Endodermal cell (in vitro differentiated cells): ENCODE results near the gene LPP. TPM values are rescaled to one million over a fixed set of nuclear protein-coding genes. Genes with fewer than 3 reads are reported as not detected.

Experiments
- DNase-seq: peaks from one replicate; pipeline ENCODE4 v3.0.0-alpha.2; 2017
- H3K27ac ChIP-seq: 2 replicates; pipeline ENCODE4 v1.5.1; 2013; ENCODE audit warnings: mild to moderate bottlenecking, low read depth, low read length, moderate library complexity
- H3K27me3 ChIP-seq: 2 replicates; pipeline ENCODE4 v1.6.1; 2013; ENCODE audit warnings: mild to moderate bottlenecking, low read length, moderate library complexity; ENCODE audit not compliant: insufficient read depth, control insufficient read depth, poor library complexity, severe bottlenecking
- H3K36me3 ChIP-seq: 2 replicates; pipeline ENCODE4 v1.7.0; 2013; ENCODE audit warnings: mild to moderate bottlenecking, low read length, moderate library complexity; ENCODE audit not compliant: control insufficient read depth, insufficient read depth
- H3K4me1 ChIP-seq: one replicate; pipeline ENCODE4 v1.7.0; 2013; ENCODE audit warnings: low read length; ENCODE audit not compliant: control insufficient read depth, insufficient read depth
- H3K4me3 ChIP-seq: 2 replicates; pipeline ENCODE4 v1.5.1; 2013; ENCODE audit warnings: mild to moderate bottlenecking, low read length, moderate library complexity
- H3K9ac ChIP-seq: 2 replicates; pipeline ENCODE4 v1.6.1; 2013; ENCODE audit warnings: mild to moderate bottlenecking, low read length, moderate library complexity; ENCODE audit not compliant: poor library complexity, severe bottlenecking; ENCODE audit errors: extremely low read depth
- H3K9me3 ChIP-seq: 2 replicates; pipeline ENCODE4 v1.6.1; 2013; ENCODE audit warnings: mild to moderate bottlenecking, low read length, moderate library complexity; ENCODE audit not compliant: control insufficient read depth
- H3K27ac Mint-ChIP-seq: 2 replicates; pipeline ENCODE4 v1.8.0; 2020; ENCODE audit warnings: mixed read lengths
- H3K27me3 Mint-ChIP-seq: 2 replicates; pipeline ENCODE4 v1.8.0; 2021; ENCODE audit warnings: mild to moderate bottlenecking, mixed read lengths; ENCODE audit not compliant: insufficient read depth
- H3K36me3 Mint-ChIP-seq: 2 replicates; pipeline ENCODE4 v1.8.0; 2020; ENCODE audit warnings: low read depth, mixed read lengths
- H3K4me1 Mint-ChIP-seq: 2 replicates; pipeline ENCODE4 v1.8.0; 2020; ENCODE audit warnings: mixed read lengths
- H3K4me3 Mint-ChIP-seq: 2 replicates; pipeline ENCODE4 v1.8.0; 2020; ENCODE audit warnings: mild to moderate bottlenecking, moderate library complexity, mixed read lengths
- H3K9me3 Mint-ChIP-seq: 2 replicates; pipeline ENCODE4 v1.8.0; 2020; ENCODE audit warnings: mild to moderate bottlenecking, mixed read lengths
- CTCF ChIP-seq: fragments of 200-600 bp; sonication (generic); conservative IDR thresholded peaks from 2 replicates; pipeline ENCODE4 v1.5.0; 2021; ENCODE audit warnings: antibody characterized with exemption, mild to moderate bottlenecking
- WGBS, 2 experiments: methylation state at CpG; one replicate each; pipeline versions ENCODE4 v1.1.5 to v1.1.7; 2013; ENCODE audit warnings: missing lambda C conversion rate in 2 of 2, mixed read lengths in 1 of 2; ENCODE audit not compliant: insufficient coverage in 1 of 2, insufficient read length in 1 of 2; 5-methylcytosine and 5-hydroxymethylcytosine counted together
- total RNA-seq, 2 donors: library from RNA; stranded (reverse); fragmentation: NEBNext Ultra II Directional in 1 of 2; extraction: Animal tissue kit (Norgen Biotek cat#: 25700) in 1 of 2; gene quantifications; 2 replicates in 1 of 2; 3 replicates in 1 of 2; pipeline ENCODE4 v1.2.1, GENCODE V29; 2021

LPP gene
- total RNA-seq, 2 donors from 2014 or later = 78.0 to 105 TPM

- Mint-ChIP-seq H3K27me3 (no peaks in the 10 kb centered on the region), H3K9me3 (no peaks in the 10 kb centered on the region), H3K36me3 (no peaks in the 10 kb centered on the region), H3K4me3 (no peak overlapping the region), H3K4me1 (peaks cover 6% of the 10 kb centered on the region), H3K27ac (no peak overlapping the region)
- WGBS, 2 experiments = 75 to 100% methylated on average over 1 of the region's 1 CpG
- Histone ChIP-seq H3K27me3 (no peaks in the 10 kb centered on the region), H3K27ac (no peak overlapping the region), H3K9me3 (no peaks in the 10 kb centered on the region), H3K4me3 (no peak overlapping the region), H3K36me3 (no peaks in the 10 kb centered on the region), H3K9ac (no peak overlapping the region), H3K4me1 (no peaks in the 10 kb centered on the region)
- DNase-seq = no peak
- TF ChIP-seq CTCF = no peak
Measured at GRCh38 chr3:188904670-188905069, 750.7 kb downstream of the LPP start.

GRCh38 chr3:188905547-188905946 lies 751.6 kb downstream of the LPP start:
- H3K27me3 ChIP-seq = no peaks in the 10 kb centered on the region
- no peak for TF ChIP-seq CTCF
- no peak overlapping the region for H3K27ac ChIP-seq
- Mint-ChIP-seq H3K4me1 (no peaks in the 10 kb centered on the region), H3K27me3 (no peaks in the 10 kb centered on the region), H3K36me3 (no peaks in the 10 kb centered on the region), H3K9me3 (no peaks in the 10 kb centered on the region), H3K4me3 (no peak overlapping the region), H3K27ac (no peak overlapping the region)
- 97 to 100% methylated on average over 1 to 2 of the region's 2 CpGs for WGBS, 2 experiments
- H3K9ac ChIP-seq = no peak overlapping the region
- no peaks in the 10 kb centered on the region for H3K9me3 ChIP-seq
- H3K4me3 ChIP-seq = no peak overlapping the region
- H3K4me1 ChIP-seq = no peaks in the 10 kb centered on the region
- no peak for DNase-seq
- H3K36me3 ChIP-seq = no peaks in the 10 kb centered on the region

- H3K9me3 ChIP-seq = no peaks in the 10 kb centered on the region
- no peak overlapping the region for H3K4me3 ChIP-seq
- DNase-seq = no peak
- H3K27ac ChIP-seq = no peak overlapping the region
- no peaks in the 10 kb centered on the region for H3K27me3 Mint-ChIP-seq
- no peak overlapping the region for H3K4me3 Mint-ChIP-seq
- H3K27me3 ChIP-seq = no peaks in the 10 kb centered on the region
- no peaks in the 10 kb centered on the region for H3K4me1 ChIP-seq
- no peak for TF ChIP-seq CTCF
- no peak overlapping the region for H3K9ac ChIP-seq
- no peaks in the 10 kb centered on the region for H3K36me3 ChIP-seq
- H3K9me3 Mint-ChIP-seq = no peaks in the 10 kb centered on the region
- no peaks in the 10 kb centered on the region for H3K36me3 Mint-ChIP-seq
- WGBS, 2 experiments = 53 to 72% methylated on average over 3 to 7 of the region's 7 CpGs
- no peak overlapping the region for H3K27ac Mint-ChIP-seq
- no peaks in the 10 kb centered on the region for H3K4me1 Mint-ChIP-seq
Measured at GRCh38 chr3:188906236-188906635, 752.3 kb downstream of the LPP start.
